Left lung (tissue), 10 donors: ENCODE measurements around the gene PARVB. TPM values are rescaled to one million over a fixed set of nuclear protein-coding genes. Genes with fewer than 3 reads are reported as not detected.

ENCODE experiments used
- ATAC-seq: fragments of 200-7000 bp; cut with Tn5 transposase; one replicate; pipeline ENCODE4 v1.9.1; 2020; ENCODE audit warnings: moderate library complexity
- DNase-seq, 4 donors: peaks; one replicate each; pipeline ENCODE4 v3.0.0-alpha.2; 2013 to 2020
- H3K27ac ChIP-seq, 2 donors: fragments of 200-600 bp; sonication (generic) in 1 of 2; one replicate each; pipeline versions ENCODE4 v1.5.0 to v1.8.0; 2020 to 2021
- H3K27me3 ChIP-seq, 2 donors: fragments of 200-600 bp; sonication (generic) in 1 of 2; one replicate each; pipeline versions ENCODE4 v1.5.0 to v1.8.0; 2020 to 2021
- H3K36me3 ChIP-seq, 2 donors: fragments of 200-600 bp; sonication (generic) in 1 of 2; one replicate each; pipeline versions ENCODE4 v1.5.0 to v1.8.0; 2020 to 2021
- H3K4me1 ChIP-seq, 2 donors: fragments of 200-600 bp; one replicate each; pipeline ENCODE4 v1.8.0; 2021
- H3K4me3 ChIP-seq, 2 donors: fragments of 200-600 bp; sonication (generic) in 1 of 2; one replicate each; pipeline versions ENCODE4 v1.5.0 to v1.8.0; 2020 to 2021; ENCODE audit warnings: mild to moderate bottlenecking in 1 of 2
- H3K9me3 ChIP-seq, 2 donors: fragments of 200-600 bp; sonication (generic) in 1 of 2; one replicate each; pipeline versions ENCODE4 v1.5.0 to v1.8.0; 2020 to 2021
- intact Hi-C, 2 donors: fragments of 100-400 bp; cut with DNase I; formaldehyde crosslinking; loops; one replicate each; pipeline versions ENCODE4 v1.11.2 to v1.14.2; 2022
- polyA plus RNA-seq, 6 donors: library from polyadenylated mRNA; unstranded; fragments of 120-200 nt; gene quantifications; one replicate each; pipeline ENCODE4 v1.2.1, GENCODE V29; 2013; ENCODE audit not compliant: insufficient read length in 6 of 6
- total RNA-seq, 2 donors: library from RNA; stranded (reverse); fragmentation: NEBNext Ultra II Directional; extraction: Animal tissue kit (Norgen Biotek cat#: 25700); gene quantifications; one replicate each; pipeline ENCODE4 v1.2.1, GENCODE V29; 2021
- TF ChIP-seq, protein P1 (sequence below), 2 donors: fragments of 200-600 bp; sonication (generic) in 1 of 2; IDR thresholded peaks; one replicate each; pipeline versions ENCODE4 v1.5.0 to v1.8.0; 2021; ENCODE audit warnings: antibody characterized with exemption in 2 of 2
- donor health status: DM: no; HTN: yes; CAD: no.
- donor health status: DM: no; HTN: no; CAD: no.

PARVB gene
- total and polyA plus RNA-seq, 8 donors: 31.7 to 53.7 (median 34.0) TPM

DNA sequence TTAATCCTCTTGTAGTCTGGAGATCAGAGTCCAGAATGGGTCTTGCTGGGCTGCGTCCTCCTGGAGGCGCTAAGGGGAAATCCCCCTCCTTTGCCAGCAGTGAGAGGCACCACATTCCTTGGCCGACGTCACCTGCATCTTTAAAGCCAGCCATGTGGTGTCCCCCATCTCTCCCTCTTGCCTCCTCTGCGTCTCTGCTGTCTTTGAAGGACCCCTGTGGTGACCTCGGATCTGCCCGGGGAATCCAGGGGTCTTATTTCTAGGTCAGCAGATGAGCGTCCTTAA, 27.2 kb upstream of the PARVB start:
- H3K27me3 ChIP-seq: no peaks in the 10 kb centered on the region
- H3K4me3 ChIP-seq: no peak overlapping the region
- ATAC-seq (no peak), DNase-seq (no peak)
- no peak overlapping the region for H3K27ac ChIP-seq
- peaks cover 0 to 13% of the 10 kb centered on the region in 2 donors for H3K4me1 ChIP-seq
- TF ChIP-seq, protein P1, sequence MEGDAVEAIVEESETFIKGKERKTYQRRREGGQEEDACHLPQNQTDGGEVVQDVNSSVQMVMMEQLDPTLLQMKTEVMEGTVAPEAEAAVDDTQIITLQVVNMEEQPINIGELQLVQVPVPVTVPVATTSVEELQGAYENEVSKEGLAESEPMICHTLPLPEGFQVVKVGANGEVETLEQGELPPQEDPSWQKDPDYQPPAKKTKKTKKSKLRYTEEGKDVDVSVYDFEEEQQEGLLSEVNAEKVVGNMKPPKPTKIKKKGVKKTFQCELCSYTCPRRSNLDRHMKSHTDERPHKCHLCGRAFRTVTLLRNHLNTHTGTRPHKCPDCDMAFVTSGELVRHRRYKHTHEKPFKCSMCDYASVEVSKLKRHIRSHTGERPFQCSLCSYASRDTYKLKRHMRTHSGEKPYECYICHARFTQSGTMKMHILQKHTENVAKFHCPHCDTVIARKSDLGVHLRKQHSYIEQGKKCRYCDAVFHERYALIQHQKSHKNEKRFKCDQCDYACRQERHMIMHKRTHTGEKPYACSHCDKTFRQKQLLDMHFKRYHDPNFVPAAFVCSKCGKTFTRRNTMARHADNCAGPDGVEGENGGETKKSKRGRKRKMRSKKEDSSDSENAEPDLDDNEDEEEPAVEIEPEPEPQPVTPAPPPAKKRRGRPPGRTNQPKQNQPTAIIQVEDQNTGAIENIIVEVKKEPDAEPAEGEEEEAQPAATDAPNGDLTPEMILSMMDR (IDR thresholded peaks at IDR 0.05): no peak
- no peaks in the 10 kb centered on the region for H3K9me3 ChIP-seq
- H3K36me3 ChIP-seq: peaks cover 0 to 56% of the 10 kb centered on the region in 2 donors
- intact Hi-C loops: loop anchor here in 1 of 2 donors (10.0 kb wide), 1 partner anchor 628 kb away; no protein-coding TSS in a partner anchor

DNA sequence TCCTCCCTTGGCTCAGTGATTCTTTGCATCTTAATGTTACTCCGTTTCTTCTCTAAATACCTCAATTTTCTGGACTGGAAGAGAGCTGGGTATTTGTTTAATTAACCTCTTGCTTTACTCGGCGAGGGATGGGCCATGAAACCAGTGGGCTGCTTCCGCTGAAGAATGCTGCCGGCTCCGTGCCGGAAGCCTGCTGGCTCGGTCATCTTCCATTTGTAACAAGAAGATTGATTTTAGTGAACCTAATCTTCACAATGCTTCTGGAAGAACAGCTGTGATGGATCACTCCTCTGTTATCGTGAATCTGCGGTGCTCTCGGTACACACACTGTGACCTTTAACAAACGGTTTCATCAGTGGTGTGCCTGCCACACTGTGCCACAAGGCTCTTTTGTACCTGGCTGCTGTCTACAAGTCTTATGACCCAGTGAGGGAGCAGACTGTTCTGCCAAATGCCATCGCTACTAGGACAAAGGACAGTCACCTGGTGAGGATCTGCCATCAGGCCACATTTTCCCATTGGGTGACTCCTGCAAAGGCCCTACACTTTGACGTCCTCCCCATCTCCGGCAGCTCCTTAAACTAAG, 25.3 kb upstream of the PARVB start:
- H3K27ac ChIP-seq: no peak overlapping the region
- H3K9me3 ChIP-seq: no peaks in the 10 kb centered on the region
- peaks cover 0 to 44% of the 10 kb centered on the region in 2 donors for H3K36me3 ChIP-seq
- no peak for DNase-seq
- H3K4me3 ChIP-seq: no peak overlapping the region
- peaks cover 0 to 10% of the 10 kb centered on the region in 2 donors for H3K4me1 ChIP-seq
- no peaks in the 10 kb centered on the region for H3K27me3 ChIP-seq
- TF ChIP-seq, protein P1 (IDR thresholded peaks at IDR 0.05): no peak
- intact Hi-C loops: loop anchor here in 1 of 2 donors (10.0 kb wide), 1 partner anchor 626 kb away; no protein-coding TSS in a partner anchor
- ATAC-seq: no peak

DNA sequence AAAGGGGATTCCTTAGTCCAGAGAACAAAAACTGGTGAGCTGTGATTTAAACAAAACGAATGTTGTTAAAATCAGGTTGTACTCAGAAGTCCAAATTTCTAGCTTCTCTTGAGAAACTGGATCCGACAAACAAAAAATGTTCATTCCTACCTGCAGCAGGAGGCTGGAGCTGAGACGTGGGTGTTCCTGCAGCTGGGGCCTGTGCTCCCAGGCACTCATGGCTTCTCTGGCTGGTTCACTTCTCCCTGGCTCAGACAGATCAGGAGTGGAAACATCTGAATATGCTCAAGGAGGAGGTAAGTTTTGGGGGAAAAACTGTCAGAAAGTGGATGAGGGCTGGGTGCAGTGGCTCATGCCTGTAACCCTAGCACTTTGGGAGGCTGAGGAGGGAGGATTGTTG, 24.7 kb upstream of the PARVB start:
- Histone ChIP-seq H3K9me3 (no peaks in the 10 kb centered on the region), H3K27ac (no peak overlapping the region), H3K4me3 (no peak overlapping the region), H3K27me3 (no peaks in the 10 kb centered on the region), H3K36me3 (peaks cover 0 to 38% of the 10 kb centered on the region in 2 donors), H3K4me1 (peaks cover 0 to 10% of the 10 kb centered on the region in 2 donors)
- DNase-seq (no peak), ATAC-seq (no peak)
- TF ChIP-seq, protein P1 (IDR thresholded peaks at IDR 0.05): no peak
- intact Hi-C loops: loop anchor here in 1 of 2 donors (10.0 kb wide), 1 partner anchor 625 kb away; no protein-coding TSS in a partner anchor

DNA sequence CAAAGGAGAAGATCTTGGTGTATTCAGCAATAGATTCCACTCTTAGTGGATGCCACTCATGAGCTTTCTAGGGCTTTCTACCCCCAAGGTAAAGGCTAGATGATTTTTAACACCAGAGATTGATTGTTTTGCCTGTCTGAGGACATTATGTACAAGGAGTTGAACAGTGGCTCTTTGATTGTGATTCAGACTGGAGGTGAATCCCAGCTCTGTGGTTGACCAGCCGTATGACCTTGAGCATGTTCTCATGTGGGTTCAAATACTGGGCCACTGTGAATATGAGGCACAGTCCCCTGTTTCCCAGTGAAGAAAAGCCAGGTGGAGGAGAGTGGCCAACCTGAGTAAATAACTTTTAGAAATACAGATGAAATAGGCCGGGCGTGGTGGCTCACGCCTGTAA, 24.0 kb upstream of the PARVB start:
- TF ChIP-seq, protein P1 (IDR thresholded peaks at IDR 0.05): no peak
- DNase-seq (no peak), ATAC-seq (no peak)
- Histone ChIP-seq H3K27ac (no peak overlapping the region), H3K9me3 (no peaks in the 10 kb centered on the region), H3K4me3 (no peak overlapping the region), H3K36me3 (peaks cover 0 to 32% of the 10 kb centered on the region in 2 donors), H3K4me1 (peaks cover 0 to 10% of the 10 kb centered on the region in 2 donors), H3K27me3 (no peaks in the 10 kb centered on the region)
- intact Hi-C loops: no loop called here

DNA sequence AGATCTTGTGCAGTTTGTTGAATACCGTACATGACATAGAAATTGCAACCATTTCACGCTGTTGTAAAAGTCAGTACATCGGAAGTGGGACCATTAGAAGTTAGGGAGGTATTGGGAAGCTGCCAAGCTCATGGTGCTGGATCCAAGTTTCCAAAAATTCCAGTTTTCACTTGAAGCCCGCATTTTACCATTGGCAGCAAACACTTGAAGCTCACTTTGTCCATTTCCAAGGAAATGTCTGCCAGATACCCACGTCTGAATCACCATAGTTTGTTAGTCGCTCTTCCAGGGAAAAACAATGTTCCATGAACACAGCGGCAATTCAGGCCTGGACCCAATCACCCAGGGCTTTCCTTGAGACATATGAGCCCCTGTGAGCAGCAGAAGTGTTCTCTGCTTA, 22.6 kb upstream of the PARVB start:
- no peak for ATAC-seq
- Histone ChIP-seq H3K27ac (no peak overlapping the region), H3K4me1 (no peaks in the 10 kb centered on the region), H3K36me3 (peaks cover 0 to 26% of the 10 kb centered on the region in 2 donors), H3K9me3 (peaks cover 0 to 5% of the 10 kb centered on the region in 2 donors), H3K4me3 (no peak overlapping the region), H3K27me3 (no peaks in the 10 kb centered on the region)
- intact Hi-C loops: no loop called here
- no peak for DNase-seq
- TF ChIP-seq, protein P1 (IDR thresholded peaks at IDR 0.05): no peak
